ENCODE data around the gene TTC7B. TPM values are rescaled to one million over a fixed set of nuclear protein-coding genes. Genes with fewer than 3 reads are reported as not detected.

Gene TTC7B
- total RNA-seq, 1 donor from 2014 or later: 3.1 TPM

DNA sequence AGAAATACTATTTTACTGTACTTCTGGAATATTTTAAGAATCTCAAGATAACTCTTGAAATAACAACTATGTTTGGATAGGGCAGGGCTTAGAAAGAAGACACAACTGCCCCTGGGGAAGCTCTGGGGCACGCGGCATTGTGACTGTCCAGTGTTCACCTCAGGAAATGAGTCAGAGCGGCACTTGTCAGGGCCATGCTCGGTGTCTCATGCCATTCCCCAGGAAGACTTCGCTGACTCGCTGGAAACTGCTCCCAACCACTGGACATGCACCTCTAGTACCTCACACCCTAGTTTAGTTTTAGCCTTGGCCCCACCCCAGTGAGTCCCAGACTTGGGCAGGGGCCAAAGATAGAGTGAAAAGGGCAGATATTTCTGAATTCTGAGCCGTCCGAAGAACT lies 192.0 kb downstream of the TTC7B start:
- Mint-ChIP-seq H3K4me3 (no peak overlapping the region), H3K9me3 (no peaks in the 10 kb centered on the region), H3K36me3 (ENCODE audit: low read depth) (no peaks in the 10 kb centered on the region), H3K27me3 (ENCODE audit: insufficient read depth) (peaks cover 4% of the 10 kb centered on the region), H3K27ac (no peak overlapping the region), H3K4me1 (ENCODE audit: low read depth) (no peaks in the 10 kb centered on the region)
- intact Hi-C loops (cut with micrococcal nuclease): no loop called here
- DNase-seq (ENCODE audit: low spot score): no peak

DNA sequence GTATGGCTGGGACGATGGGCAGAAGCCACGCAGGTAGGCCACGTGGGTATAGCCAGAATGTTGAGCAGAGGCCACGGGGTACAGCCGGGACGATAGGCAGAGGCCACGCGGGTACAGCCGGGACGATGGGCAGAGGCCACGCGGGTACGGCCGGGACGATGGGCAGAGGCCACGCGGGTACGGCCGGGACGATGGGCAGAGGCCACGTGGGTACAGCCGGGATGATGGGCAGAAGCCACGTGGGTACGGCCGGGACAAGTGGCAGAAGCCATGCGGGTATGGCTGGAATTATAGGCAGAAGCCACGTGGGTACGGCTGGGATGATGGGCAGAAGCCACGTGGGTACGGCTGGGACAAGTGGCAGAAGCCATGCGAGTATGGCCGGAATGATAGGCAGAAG lies 195.0 kb downstream of the TTC7B start:
- H3K9me3 Mint-ChIP-seq: no peaks in the 10 kb centered on the region

DNA sequence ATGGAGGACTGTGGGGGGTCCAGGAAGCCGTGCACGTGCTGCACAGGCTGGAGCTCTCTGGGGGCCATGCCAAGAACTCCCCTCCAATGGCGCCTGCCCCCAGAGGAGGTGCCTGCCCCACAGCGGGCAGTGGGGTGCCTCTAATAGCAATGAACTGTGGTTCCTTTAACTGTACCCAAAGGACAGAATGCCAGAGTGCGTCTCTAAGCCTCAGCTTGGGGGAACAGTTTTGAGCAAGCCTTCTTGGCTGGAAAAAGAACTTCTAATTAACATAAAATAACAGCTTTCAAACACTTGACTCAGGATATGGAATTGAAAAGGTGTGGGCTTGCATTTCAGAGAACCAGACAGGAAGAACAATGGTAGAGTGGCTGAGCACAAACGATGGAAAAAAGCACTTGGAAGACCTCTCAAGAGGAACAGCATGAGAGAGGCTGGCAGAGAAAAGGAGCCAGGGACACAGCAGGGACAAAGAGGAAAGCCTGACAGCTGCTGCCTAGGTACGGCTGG lies 195.6 kb downstream of the TTC7B start:
- intact Hi-C loops (cut with micrococcal nuclease): no loop called here
- Mint-ChIP-seq H3K4me1 (ENCODE audit: low read depth) (no peaks in the 10 kb centered on the region), H3K36me3 (ENCODE audit: low read depth) (no peaks in the 10 kb centered on the region), H3K27me3 (ENCODE audit: insufficient read depth) (peaks cover 5% of the 10 kb centered on the region), H3K4me3 (no peak overlapping the region), H3K27ac (no peak overlapping the region), H3K9me3 (no peaks in the 10 kb centered on the region)
- DNase-seq (ENCODE audit: low spot score): no peak

More for the DNA sequence above, 195.0 kb downstream of the TTC7B start:
- H3K27ac Mint-ChIP-seq: no peak overlapping the region
- no peaks in the 10 kb centered on the region for H3K4me1 Mint-ChIP-seq (ENCODE audit: low read depth)
- H3K27me3 Mint-ChIP-seq (ENCODE audit: insufficient read depth): peaks cover 5% of the 10 kb centered on the region
- H3K4me3 Mint-ChIP-seq: no peak overlapping the region
- H3K36me3 Mint-ChIP-seq (ENCODE audit: low read depth): no peaks in the 10 kb centered on the region
- intact Hi-C loops (cut with micrococcal nuclease): no loop called here
- no peak for DNase-seq (ENCODE audit: low spot score)

DNA sequence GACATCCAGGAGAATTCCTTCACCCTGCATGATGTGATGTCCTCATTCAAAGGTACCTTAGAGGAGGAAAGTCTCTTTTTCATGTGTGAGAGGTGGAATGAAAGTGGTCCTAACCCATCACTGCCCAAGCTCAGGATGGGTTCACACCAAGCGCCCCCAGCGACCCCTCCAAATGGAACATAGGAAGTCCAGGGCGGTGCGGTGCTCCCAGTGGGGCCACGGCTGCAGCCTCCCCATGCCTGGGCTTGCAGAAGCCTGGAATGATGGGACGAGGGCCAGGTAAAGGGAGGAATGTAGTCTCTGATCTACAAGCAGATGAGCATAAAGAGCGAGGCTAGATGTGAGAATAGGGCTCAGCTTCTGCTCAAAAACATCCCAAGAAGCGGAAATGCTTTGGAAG lies 196.3 kb downstream of the TTC7B start:
- intact Hi-C loops (cut with micrococcal nuclease): no loop called here
- peaks cover 5% of the 10 kb centered on the region for H3K27me3 Mint-ChIP-seq (ENCODE audit: insufficient read depth)
- H3K27ac Mint-ChIP-seq: no peak overlapping the region
- H3K9me3 Mint-ChIP-seq: no peaks in the 10 kb centered on the region
- no peak for DNase-seq (ENCODE audit: low spot score)
- no peak overlapping the region for H3K4me3 Mint-ChIP-seq
- no peaks in the 10 kb centered on the region for H3K36me3 Mint-ChIP-seq (ENCODE audit: low read depth)
- no peaks in the 10 kb centered on the region for H3K4me1 Mint-ChIP-seq (ENCODE audit: low read depth)

DNA sequence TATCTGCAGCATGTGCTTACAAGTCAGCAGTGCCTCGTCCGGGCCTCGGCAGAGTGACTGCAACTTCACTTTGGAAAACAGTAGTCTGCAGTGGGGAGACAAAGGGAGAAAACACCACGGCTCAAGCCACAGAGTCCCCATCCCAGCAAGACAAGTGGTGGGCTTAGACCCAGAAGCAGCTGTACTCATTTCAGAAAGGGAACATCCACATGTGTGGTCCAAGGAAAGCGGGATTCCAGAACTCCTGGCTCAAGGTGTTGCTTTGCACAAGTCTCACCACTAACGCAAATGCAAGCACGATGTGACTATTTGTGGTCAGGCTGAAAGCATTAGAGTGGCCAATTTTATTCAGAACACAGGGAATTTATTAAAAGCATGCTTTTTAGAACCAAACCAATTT lies 198.3 kb downstream of the TTC7B start:
- Mint-ChIP-seq H3K27me3 (ENCODE audit: insufficient read depth) (peaks cover 5% of the 10 kb centered on the region), H3K4me1 (ENCODE audit: low read depth) (no peaks in the 10 kb centered on the region), H3K27ac (no peak overlapping the region), H3K36me3 (ENCODE audit: low read depth) (no peaks in the 10 kb centered on the region), H3K9me3 (no peaks in the 10 kb centered on the region), H3K4me3 (no peak overlapping the region)
- intact Hi-C loops (cut with micrococcal nuclease): no loop called here
- no peak for DNase-seq (ENCODE audit: low spot score)

DNA sequence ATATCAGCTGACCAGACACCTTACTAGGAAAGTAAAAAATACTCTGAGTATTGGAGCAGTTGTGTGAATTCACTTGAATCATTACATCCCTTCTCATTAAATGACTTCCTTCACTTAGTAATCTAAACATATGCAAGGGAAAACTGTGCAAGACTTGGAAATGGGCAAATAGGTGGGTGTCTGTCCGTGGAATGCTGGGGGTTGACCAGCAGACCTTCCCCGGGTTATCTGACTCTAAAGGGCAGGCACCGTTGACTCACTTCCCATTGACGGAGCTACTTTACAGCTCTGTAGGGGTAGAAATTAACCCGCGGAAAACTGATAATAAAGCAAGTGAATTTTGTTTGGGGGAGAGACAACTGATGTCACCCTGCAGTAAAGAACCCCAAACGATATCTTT lies 199.3 kb downstream of the TTC7B start:
- Mint-ChIP-seq H3K27me3 (ENCODE audit: insufficient read depth) (peaks cover 5% of the 10 kb centered on the region), H3K9me3 (no peaks in the 10 kb centered on the region), H3K4me3 (no peak overlapping the region), H3K27ac (no peak overlapping the region), H3K4me1 (ENCODE audit: low read depth) (no peaks in the 10 kb centered on the region), H3K36me3 (ENCODE audit: low read depth) (no peaks in the 10 kb centered on the region)
- intact Hi-C loops (cut with micrococcal nuclease): no loop called here
- no peak for DNase-seq (ENCODE audit: low spot score)

DNA sequence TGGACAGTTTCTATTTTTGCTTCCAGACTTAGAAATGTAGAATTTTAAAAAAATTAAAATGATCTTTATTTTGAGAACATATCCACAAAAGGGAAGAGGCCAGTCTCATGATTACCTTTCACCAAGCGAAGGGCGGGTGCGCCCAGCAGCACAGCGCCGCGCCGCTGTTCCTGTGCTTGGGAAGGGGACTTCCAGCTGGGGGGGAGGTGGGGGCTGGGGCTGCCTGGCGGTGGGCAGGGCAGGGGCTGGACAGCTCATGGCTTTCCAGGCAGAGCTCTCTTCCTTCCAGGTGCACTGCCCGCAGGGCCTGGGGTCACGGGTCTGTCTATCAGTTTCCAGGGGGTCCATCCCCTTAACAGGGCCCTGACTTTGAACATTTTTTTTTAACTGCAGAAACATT lies 199.9 kb downstream of the TTC7B start:
- Mint-ChIP-seq H3K27me3 (ENCODE audit: insufficient read depth) (peaks cover 8% of the 10 kb centered on the region), H3K4me1 (ENCODE audit: low read depth) (no peaks in the 10 kb centered on the region), H3K9me3 (no peaks in the 10 kb centered on the region), H3K27ac (no peak overlapping the region), H3K36me3 (ENCODE audit: low read depth) (no peaks in the 10 kb centered on the region), H3K4me3 (no peak overlapping the region)
- DNase-seq (ENCODE audit: low spot score): no peak
- intact Hi-C loops (cut with micrococcal nuclease): no loop called here

DNA sequence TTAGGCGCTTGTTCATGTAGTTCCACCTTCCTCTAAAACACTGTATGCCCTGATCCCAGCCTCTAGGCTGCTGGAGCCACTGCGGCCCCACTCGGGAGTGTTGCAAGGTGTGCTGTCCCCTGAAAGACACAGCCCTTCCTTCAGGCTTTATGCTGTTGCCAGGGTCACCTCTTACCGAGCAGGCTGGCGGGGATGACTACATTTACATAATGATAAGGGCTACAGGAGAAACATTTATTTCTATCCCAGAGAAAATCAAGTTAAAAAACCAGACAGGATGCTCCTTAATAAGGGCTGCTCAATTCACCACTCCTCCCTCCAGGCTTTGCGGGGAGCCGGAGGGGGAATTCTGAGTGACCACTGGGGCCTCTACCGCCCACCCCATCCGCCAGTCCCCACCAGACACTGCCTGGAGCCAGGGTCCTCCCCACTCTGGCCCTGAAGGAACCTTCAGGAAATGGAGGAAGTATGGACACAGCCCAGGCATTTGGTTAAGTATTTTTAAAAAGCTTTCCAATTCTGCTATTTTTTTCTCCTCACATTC lies 200.6 kb downstream of the TTC7B start:
- peaks cover 4% of the 10 kb centered on the region for H3K27me3 Mint-ChIP-seq (ENCODE audit: insufficient read depth)
- DNase-seq (ENCODE audit: low spot score): no peak
- intact Hi-C loops (cut with micrococcal nuclease): no loop called here
- no peak overlapping the region for H3K27ac Mint-ChIP-seq
- no peaks in the 10 kb centered on the region for H3K36me3 Mint-ChIP-seq (ENCODE audit: low read depth)
- H3K4me1 Mint-ChIP-seq (ENCODE audit: low read depth): no peaks in the 10 kb centered on the region
- H3K9me3 Mint-ChIP-seq: no peaks in the 10 kb centered on the region
- H3K4me3 Mint-ChIP-seq: no peak overlapping the region

DNA sequence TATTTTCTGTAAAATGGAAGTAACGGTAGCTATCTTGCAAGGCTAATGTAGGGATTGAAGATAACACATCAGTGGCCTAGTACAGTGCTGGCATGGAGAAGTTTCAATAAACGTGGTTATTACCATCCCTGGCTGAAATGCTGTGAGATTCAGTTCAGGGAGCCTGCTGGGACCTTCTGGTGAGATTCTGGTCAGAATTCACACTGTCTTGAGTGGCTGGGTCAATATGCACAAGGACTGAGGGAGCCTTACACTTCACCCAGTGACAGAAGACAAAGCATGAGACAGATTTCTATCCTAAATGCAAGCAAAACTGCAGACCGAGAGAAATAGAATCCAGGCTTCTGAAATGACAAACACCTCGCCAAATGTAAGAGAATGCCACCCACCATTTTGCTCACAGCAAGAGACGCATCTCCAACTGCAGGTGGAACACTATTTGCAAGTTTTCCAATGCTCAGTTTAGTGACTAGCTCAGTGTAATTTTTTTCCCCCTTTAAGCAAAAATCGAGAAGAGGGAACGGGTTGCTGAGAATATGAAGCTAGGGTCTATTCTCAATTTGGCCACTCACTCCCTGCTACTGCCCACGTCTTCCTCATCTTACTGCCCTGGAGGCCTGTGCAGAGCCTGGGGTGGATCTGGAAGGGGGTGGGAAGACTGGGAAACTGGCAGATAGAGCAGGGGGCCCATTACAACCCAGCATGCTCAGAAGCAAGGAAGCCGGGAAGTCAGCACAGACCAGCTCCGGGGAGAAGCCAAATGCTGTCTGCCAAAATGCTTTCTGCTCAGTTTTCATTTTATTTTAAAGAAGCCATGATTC lies 201.3 kb downstream of the TTC7B start:
- no peak overlapping the region for H3K4me3 Mint-ChIP-seq
- no peaks in the 10 kb centered on the region for H3K4me1 Mint-ChIP-seq (ENCODE audit: low read depth)
- peaks cover 4% of the 10 kb centered on the region for H3K27me3 Mint-ChIP-seq (ENCODE audit: insufficient read depth)
- no peaks in the 10 kb centered on the region for H3K9me3 Mint-ChIP-seq
- no peak for DNase-seq (ENCODE audit: low spot score)
- intact Hi-C loops (cut with micrococcal nuclease): no loop called here
- H3K27ac Mint-ChIP-seq: no peak overlapping the region
- H3K36me3 Mint-ChIP-seq (ENCODE audit: low read depth): no peaks in the 10 kb centered on the region

DNA sequence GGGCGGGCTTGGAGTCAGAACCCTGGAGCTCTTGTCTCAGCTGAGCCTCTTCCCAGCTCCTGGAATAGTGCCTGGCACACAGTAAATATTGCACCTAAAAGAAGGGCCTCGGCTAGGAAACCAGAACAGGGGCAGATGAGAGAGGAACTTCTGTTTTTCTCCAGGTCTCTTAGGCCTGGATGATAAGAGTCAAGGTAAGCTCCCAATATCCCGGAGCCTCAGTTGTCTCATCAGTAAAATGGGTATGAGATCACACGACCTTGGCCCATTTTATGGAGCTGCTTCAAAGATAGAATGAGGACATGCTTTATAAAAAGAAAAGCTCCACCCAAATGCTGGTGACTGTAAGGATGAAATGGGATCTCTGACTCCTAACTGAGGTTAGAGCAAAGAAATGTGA lies 202.2 kb downstream of the TTC7B start:
- Mint-ChIP-seq H3K4me3 (no peak overlapping the region), H3K4me1 (ENCODE audit: low read depth) (no peaks in the 10 kb centered on the region), H3K9me3 (no peaks in the 10 kb centered on the region), H3K36me3 (ENCODE audit: low read depth) (no peaks in the 10 kb centered on the region), H3K27me3 (ENCODE audit: insufficient read depth) (peaks cover 4% of the 10 kb centered on the region), H3K27ac (no peak overlapping the region)
- no peak for DNase-seq (ENCODE audit: low spot score)
- intact Hi-C loops (cut with micrococcal nuclease): no loop called here

DNA sequence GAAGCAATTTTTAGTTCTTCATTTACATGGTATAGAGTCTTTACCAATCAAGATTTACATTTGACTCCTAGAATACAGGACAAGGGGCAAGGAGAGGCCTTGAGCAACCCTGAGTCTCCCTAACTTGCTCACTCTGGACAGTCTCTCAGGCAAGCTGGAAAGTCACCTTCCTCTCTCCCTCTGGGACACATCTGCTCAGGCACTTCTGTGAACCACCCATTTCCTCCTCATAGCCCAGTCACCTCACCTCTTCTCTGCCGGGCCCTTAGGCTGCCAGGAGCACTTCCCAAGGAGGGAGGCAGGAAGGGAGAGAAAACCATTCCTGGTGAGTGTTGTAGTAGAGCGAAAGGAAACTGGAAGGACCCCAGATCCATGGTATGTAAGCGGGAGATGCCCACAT lies 202.8 kb downstream of the TTC7B start:
- Mint-ChIP-seq H3K4me3 (no peak overlapping the region), H3K36me3 (ENCODE audit: low read depth) (no peaks in the 10 kb centered on the region), H3K27me3 (ENCODE audit: insufficient read depth) (peaks cover 4% of the 10 kb centered on the region), H3K9me3 (no peaks in the 10 kb centered on the region), H3K27ac (no peak overlapping the region), H3K4me1 (ENCODE audit: low read depth) (no peaks in the 10 kb centered on the region)
- intact Hi-C loops (cut with micrococcal nuclease): no loop called here
- no peak for DNase-seq (ENCODE audit: low spot score)

DNA sequence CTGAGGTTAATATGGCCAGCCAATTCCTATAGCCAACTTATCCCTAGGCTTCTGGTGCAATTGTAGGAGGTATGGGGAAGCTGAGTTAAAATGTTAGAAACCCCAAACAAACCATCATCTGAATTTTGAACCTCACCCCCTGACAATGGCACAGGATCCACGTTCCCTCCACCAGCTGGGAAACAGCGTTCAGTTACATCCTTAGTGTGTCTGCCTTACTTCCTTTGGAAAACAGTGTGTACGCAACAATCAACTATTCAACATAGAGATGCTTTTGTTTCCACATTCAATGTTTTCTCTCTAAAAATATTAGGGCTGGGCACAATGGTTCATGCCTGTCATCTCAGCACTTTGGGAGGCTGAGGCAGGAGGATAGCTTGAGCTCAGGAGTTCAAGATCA lies 203.4 kb downstream of the TTC7B start:
- no peak for DNase-seq (ENCODE audit: low spot score)
- intact Hi-C loops (cut with micrococcal nuclease): no loop called here
- Mint-ChIP-seq H3K4me3 (no peak overlapping the region), H3K36me3 (ENCODE audit: low read depth) (no peaks in the 10 kb centered on the region), H3K9me3 (no peaks in the 10 kb centered on the region), H3K27ac (no peak overlapping the region), H3K27me3 (ENCODE audit: insufficient read depth) (peaks cover 4% of the 10 kb centered on the region), H3K4me1 (ENCODE audit: low read depth) (no peaks in the 10 kb centered on the region)

DNA sequence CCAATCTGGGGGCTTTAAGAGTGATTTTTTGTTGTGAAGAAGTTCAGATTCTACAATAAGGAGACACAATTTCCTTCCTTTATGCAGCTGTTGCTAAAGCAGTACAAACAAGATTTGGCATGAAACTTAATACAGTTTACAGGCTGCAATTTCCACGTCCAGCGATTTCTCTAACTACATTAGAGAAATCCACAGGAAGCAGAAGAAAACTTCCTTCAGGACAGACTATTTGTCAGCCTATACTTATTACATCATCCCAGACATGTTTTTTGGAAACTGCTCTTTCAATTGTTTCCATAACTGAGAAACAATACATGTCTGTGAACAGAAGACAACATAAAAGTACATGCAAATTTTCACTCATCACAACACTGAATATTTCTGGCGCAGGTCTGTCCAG lies 204.3 kb downstream of the TTC7B start:
- no peaks in the 10 kb centered on the region for H3K4me1 Mint-ChIP-seq (ENCODE audit: low read depth)
- H3K4me3 Mint-ChIP-seq: no peak overlapping the region
- intact Hi-C loops (cut with micrococcal nuclease): no loop called here
- H3K27ac Mint-ChIP-seq: no peak overlapping the region
- no peaks in the 10 kb centered on the region for H3K36me3 Mint-ChIP-seq (ENCODE audit: low read depth)
- H3K27me3 Mint-ChIP-seq (ENCODE audit: insufficient read depth): peaks cover 4% of the 10 kb centered on the region
- no peaks in the 10 kb centered on the region for H3K9me3 Mint-ChIP-seq
- DNase-seq (ENCODE audit: low spot score): no peak

Data from activated T-helper 1 cell treated with anti-CD3 and anti-CD28 coated beads, Interleukin-12 subunit alpha, Interleukin-12 subunit beta, Interleukin-2, Interleukin-4 antibody, amounts not matched to agents 30 ng/mL and 10 ng/mL and 1 ng/mL, durations not matched to agents 14 hours and 24 hours and 36 hours (primary cell).